Astrocyte (in vitro differentiated cells and primary cell): ENCODE measurements around the gene ACOT11. TPM values are rescaled to one million over a fixed set of nuclear protein-coding genes. Genes with fewer than 3 reads are reported as not detected.
A peak's percentile ranks its signal among the peaks of the same experiment; 100 is the strongest.

Experiments used
- DNase-seq: peaks from one replicate; pipeline ENCODE4 v3.0.0-alpha.2; 2010; ENCODE audit warnings: low read depth
- FAIRE-seq: peaks from 2 replicates; lab custom pipeline; 2011; peaks lifted over from hg19 to GRCh38; lab: Jason Lieb, UNC
- H2AFZ ChIP-seq: 2 replicates; pipeline ENCODE4 v1.6.0; 2012; ENCODE audit warnings: low read depth, low read length, inconsistent platforms
- H3K27ac ChIP-seq: 2 replicates; pipeline ENCODE4 v1.5.1; 2011; ENCODE audit warnings: low read depth, low read length, inconsistent platforms
- H3K27me3 ChIP-seq: 2 replicates; pipeline ENCODE4 v1.6.0; 2011; ENCODE audit warnings: low read length, inconsistent platforms; ENCODE audit not compliant: insufficient read depth
- H3K36me3 ChIP-seq: 2 replicates; pipeline ENCODE4 v1.5.1; 2011; ENCODE audit warnings: low read length, inconsistent platforms; ENCODE audit not compliant: insufficient read depth
- H3K4me1 ChIP-seq: 2 replicates; pipeline ENCODE4 v1.5.1; 2011; ENCODE audit warnings: low read length, inconsistent platforms; ENCODE audit not compliant: insufficient read depth
- H3K4me2 ChIP-seq: 2 replicates; pipeline ENCODE4 v1.6.0; 2012; ENCODE audit warnings: low read length, inconsistent platforms
- H3K4me3 ChIP-seq: 2 replicates; pipeline ENCODE4 v1.5.1; 2011; ENCODE audit warnings: low read depth, mild to moderate bottlenecking, low read length, inconsistent platforms; ENCODE audit not compliant: insufficient read depth
- H3K79me2 ChIP-seq: 2 replicates; pipeline ENCODE4 v1.6.0; 2012; ENCODE audit warnings: mild to moderate bottlenecking, low read length, inconsistent platforms; ENCODE audit not compliant: insufficient read depth
- H3K9ac ChIP-seq: 2 replicates; pipeline ENCODE4 v1.6.0; 2012; ENCODE audit warnings: mild to moderate bottlenecking, low read length, inconsistent platforms
- H3K9me3 ChIP-seq: 2 replicates; pipeline ENCODE4 v1.5.1; 2012; ENCODE audit warnings: low read depth, mild to moderate bottlenecking, low read length, inconsistent platforms; ENCODE audit not compliant: insufficient read depth
- H4K20me1 ChIP-seq: 2 replicates; pipeline ENCODE4 v1.6.0; 2012; ENCODE audit warnings: low read length, inconsistent platforms; ENCODE audit not compliant: insufficient read depth
- H3K27ac Mint-ChIP-seq: one replicate; pipeline ENCODE4 v1.8.0; 2021; ENCODE audit warnings: mild to moderate bottlenecking, mixed read lengths; ENCODE audit not compliant: unreplicated experiment
- H3K27me3 Mint-ChIP-seq: one replicate; pipeline ENCODE4 v1.8.0; 2021; ENCODE audit warnings: low read depth, mixed read lengths; ENCODE audit not compliant: unreplicated experiment
- H3K36me3 Mint-ChIP-seq: one replicate; pipeline ENCODE4 v1.8.0; 2021; ENCODE audit warnings: low read depth, mixed read lengths; ENCODE audit not compliant: unreplicated experiment
- H3K4me1 Mint-ChIP-seq: one replicate; pipeline ENCODE4 v1.8.0; 2021; ENCODE audit warnings: low read depth, mixed read lengths; ENCODE audit not compliant: unreplicated experiment
- H3K4me3 Mint-ChIP-seq: one replicate; pipeline ENCODE4 v1.8.0; 2021; ENCODE audit warnings: mild to moderate bottlenecking, moderate library complexity, mixed read lengths; ENCODE audit not compliant: unreplicated experiment
- H3K9me3 Mint-ChIP-seq: one replicate; pipeline ENCODE4 v1.8.0; 2021; ENCODE audit warnings: mild to moderate bottlenecking, mixed read lengths; ENCODE audit not compliant: unreplicated experiment
- EZH2 ChIP-seq: IDR thresholded peaks from 2 replicates; pipeline ENCODE4 v1.6.1; 2012; ENCODE audit warnings: mild to moderate bottlenecking, low read length, inconsistent platforms; ENCODE audit not compliant: insufficient read depth
- total RNA-seq: library from RNA; stranded (reverse); gene quantifications from 2 replicates; pipeline ENCODE4 v1.2.1, GENCODE V29; 2021
- TF ChIP-seq, protein P1 (sequence below): IDR thresholded peaks from 2 replicates; pipeline ENCODE4 v1.5.1; 2011; ENCODE audit warnings: low read depth, mild to moderate bottlenecking, inconsistent platforms, low read length, moderate library complexity; ENCODE audit not compliant: insufficient read depth

Gene ACOT11
- total RNA-seq, 1 donor from 2014 or later = 1.5 TPM

DNA sequence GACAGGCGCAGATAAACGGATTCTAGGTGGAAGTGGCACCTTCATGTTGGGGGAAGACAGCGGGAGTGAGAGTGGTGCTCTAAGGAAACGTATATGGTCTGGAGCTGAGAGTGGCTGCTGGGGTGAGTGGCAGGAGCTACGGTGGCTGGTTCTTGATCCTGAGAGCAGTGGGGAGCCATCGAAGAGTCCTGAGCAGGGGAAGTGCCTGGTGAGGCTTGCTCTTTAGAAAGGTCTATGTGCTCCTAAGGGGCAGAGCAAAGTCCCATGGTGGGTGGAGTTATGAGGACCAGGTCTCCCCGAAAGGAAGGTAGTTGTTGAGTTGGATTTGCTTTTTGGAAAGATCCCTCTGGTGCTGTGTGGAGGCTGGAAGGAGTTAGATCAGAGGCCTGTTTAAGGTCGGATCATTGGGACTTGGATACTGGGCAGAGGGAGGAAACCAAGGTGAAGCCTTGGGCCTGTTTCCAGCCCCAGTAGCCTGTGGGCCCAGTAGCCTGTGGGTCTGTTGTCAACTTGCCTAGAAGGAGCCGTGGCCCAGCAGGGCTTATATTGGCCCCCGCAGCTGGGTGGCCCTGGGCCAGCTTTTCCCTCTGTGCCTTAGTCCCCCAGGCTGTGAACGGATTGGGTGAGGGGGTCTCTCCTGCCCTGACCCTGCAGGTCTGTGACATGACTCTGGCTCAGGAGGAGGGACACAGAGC, 33.0 kb downstream of the ACOT11 start:
- peaks cover 21% of the 10 kb centered on the region for H3K27me3 Mint-ChIP-seq
- H3K79me2 ChIP-seq = no peaks in the 10 kb centered on the region
- peaks cover 3% of the 10 kb centered on the region for H3K4me1 ChIP-seq
- H3K9ac ChIP-seq = no peak overlapping the region
- H3K36me3 ChIP-seq = no peaks in the 10 kb centered on the region
- H3K27me3 ChIP-seq = no peaks in the 10 kb centered on the region
- FAIRE-seq (no peak), DNase-seq (no peak)
- H3K9me3 Mint-ChIP-seq = no peaks in the 10 kb centered on the region
- H4K20me1 ChIP-seq = peaks cover 3% of the 10 kb centered on the region
- H3K4me3 ChIP-seq = no peak overlapping the region
- no peaks in the 10 kb centered on the region for H3K9me3 ChIP-seq
- H3K4me1 Mint-ChIP-seq = peaks cover 8% of the 10 kb centered on the region
- no peaks in the 10 kb centered on the region for H3K36me3 Mint-ChIP-seq
- no peak overlapping the region for H2AFZ ChIP-seq
- no peak for TF ChIP-seq EZH2
- TF ChIP-seq, protein P1, sequence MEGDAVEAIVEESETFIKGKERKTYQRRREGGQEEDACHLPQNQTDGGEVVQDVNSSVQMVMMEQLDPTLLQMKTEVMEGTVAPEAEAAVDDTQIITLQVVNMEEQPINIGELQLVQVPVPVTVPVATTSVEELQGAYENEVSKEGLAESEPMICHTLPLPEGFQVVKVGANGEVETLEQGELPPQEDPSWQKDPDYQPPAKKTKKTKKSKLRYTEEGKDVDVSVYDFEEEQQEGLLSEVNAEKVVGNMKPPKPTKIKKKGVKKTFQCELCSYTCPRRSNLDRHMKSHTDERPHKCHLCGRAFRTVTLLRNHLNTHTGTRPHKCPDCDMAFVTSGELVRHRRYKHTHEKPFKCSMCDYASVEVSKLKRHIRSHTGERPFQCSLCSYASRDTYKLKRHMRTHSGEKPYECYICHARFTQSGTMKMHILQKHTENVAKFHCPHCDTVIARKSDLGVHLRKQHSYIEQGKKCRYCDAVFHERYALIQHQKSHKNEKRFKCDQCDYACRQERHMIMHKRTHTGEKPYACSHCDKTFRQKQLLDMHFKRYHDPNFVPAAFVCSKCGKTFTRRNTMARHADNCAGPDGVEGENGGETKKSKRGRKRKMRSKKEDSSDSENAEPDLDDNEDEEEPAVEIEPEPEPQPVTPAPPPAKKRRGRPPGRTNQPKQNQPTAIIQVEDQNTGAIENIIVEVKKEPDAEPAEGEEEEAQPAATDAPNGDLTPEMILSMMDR = no peak
- no peak overlapping the region for H3K27ac ChIP-seq
- H3K27ac Mint-ChIP-seq = no peak overlapping the region
- H3K4me3 Mint-ChIP-seq = no peak overlapping the region
- no peak overlapping the region for H3K4me2 ChIP-seq

DNA sequence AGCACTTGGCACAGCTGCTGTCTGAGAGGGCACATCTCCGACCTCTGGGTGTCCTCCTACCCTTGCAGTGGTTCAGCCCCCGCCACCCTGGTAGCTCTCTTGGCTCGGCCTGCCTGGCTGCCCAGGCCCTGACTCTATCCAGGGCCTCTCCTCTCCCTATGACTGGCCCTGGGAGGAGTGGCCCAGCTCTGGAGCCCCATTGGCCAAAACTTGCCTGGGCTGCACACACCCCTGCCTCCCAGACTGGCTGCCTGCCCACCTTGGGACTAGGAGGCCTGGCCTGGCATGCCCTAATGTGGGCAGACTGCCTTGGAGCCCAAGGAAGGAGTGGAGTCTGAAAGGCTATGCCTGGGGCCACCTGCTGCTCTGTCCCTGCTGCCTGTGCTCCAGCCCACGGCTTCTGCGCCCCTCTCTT, 33.6 kb downstream of the ACOT11 start:
- peaks cover 22% of the 10 kb centered on the region for H3K27me3 Mint-ChIP-seq
- Histone ChIP-seq H2AFZ (no peak overlapping the region), H3K4me1 (peaks cover 3% of the 10 kb centered on the region), H4K20me1 (peaks cover 3% of the 10 kb centered on the region), H3K27me3 (no peaks in the 10 kb centered on the region), H3K4me2 (no peak overlapping the region), H3K36me3 (no peaks in the 10 kb centered on the region), H3K79me2 (no peaks in the 10 kb centered on the region), H3K9me3 (no peaks in the 10 kb centered on the region), H3K9ac (no peak overlapping the region), H3K4me3 (no peak overlapping the region), H3K27ac (no peak overlapping the region)
- no peak overlapping the region for H3K4me3 Mint-ChIP-seq
- H3K27ac Mint-ChIP-seq = no peak overlapping the region
- peaks cover under 1% of the 10 kb centered on the region for H3K36me3 Mint-ChIP-seq
- TF ChIP-seq, protein P1 = no peak
- TF ChIP-seq EZH2 = no peak
- peaks cover 8% of the 10 kb centered on the region for H3K4me1 Mint-ChIP-seq
- H3K9me3 Mint-ChIP-seq = no peaks in the 10 kb centered on the region
- FAIRE-seq (no peak), DNase-seq (peak; percentile 58)
